ENCODE data around the gene DACH1.

Gene DACH1

GRCh38 chr13:71770710-71771109, 96.3 kb downstream of the DACH1 start:
- TF ChIP-seq CTCF (IDR thresholded peaks at IDR 0.05; ENCODE audit: low read depth, low read length): no peak
- no peak overlapping the region for H3K4me3 ChIP-seq (ENCODE audit: low read depth, low read length)
- in situ Hi-C loops (cut with HindIII; ENCODE audit: low sequenced_read_pairs): no loop called here
- no peak for DNase-seq (ENCODE audit: low read depth, low spot score)

- TF ChIP-seq CTCF (IDR thresholded peaks at IDR 0.05; ENCODE audit: low read depth, low read length): no peak
- no peak for DNase-seq (ENCODE audit: low read depth, low spot score)
- in situ Hi-C loops (cut with HindIII; ENCODE audit: low sequenced_read_pairs): no loop called here
- H3K4me3 ChIP-seq (ENCODE audit: low read depth, low read length): no peak overlapping the region
These were observed 98.1 kb downstream of the DACH1 start for GRCh38 chr13:71768881-71769280.

- H3K4me3 ChIP-seq (ENCODE audit: low read depth, low read length): no peak overlapping the region
- no peak for TF ChIP-seq CTCF (IDR thresholded peaks at IDR 0.05; ENCODE audit: low read depth, low read length)
- DNase-seq (ENCODE audit: low read depth, low spot score): peak; percentile 8
- in situ Hi-C loops (cut with HindIII; ENCODE audit: low sequenced_read_pairs): no loop called here
These were observed 107.1 kb downstream of the DACH1 start for GRCh38 chr13:71759651-71760511.

GRCh38 chr13:71758828-71759227, 108.2 kb downstream of the DACH1 start:
- in situ Hi-C loops (cut with HindIII; ENCODE audit: low sequenced_read_pairs): no loop called here
- H3K4me3 ChIP-seq (ENCODE audit: low read depth, low read length): no peak overlapping the region
- no peak for DNase-seq (ENCODE audit: low read depth, low spot score)
- no peak for TF ChIP-seq CTCF (IDR thresholded peaks at IDR 0.05; ENCODE audit: low read depth, low read length)

GRCh38 chr13:71754407-71754974, 112.5 kb downstream of the DACH1 start:
- no peak for TF ChIP-seq CTCF (IDR thresholded peaks at IDR 0.05; ENCODE audit: low read depth, low read length)
- H3K4me3 ChIP-seq (ENCODE audit: low read depth, low read length): no peak overlapping the region
- DNase-seq (ENCODE audit: low read depth, low spot score): no peak
- in situ Hi-C loops (cut with HindIII; ENCODE audit: low sequenced_read_pairs): no loop called here

GRCh38 chr13:71752775-71753513, 114.1 kb downstream of the DACH1 start:
- no peak for TF ChIP-seq CTCF (IDR thresholded peaks at IDR 0.05; ENCODE audit: low read depth, low read length)

More at GRCh38 chr13:71752775-71753513, 114.1 kb downstream of the DACH1 start:
- DNase-seq (ENCODE audit: low read depth, low spot score): no peak
- in situ Hi-C loops (cut with HindIII; ENCODE audit: low sequenced_read_pairs): no loop called here
- no peak overlapping the region for H3K4me3 ChIP-seq (ENCODE audit: low read depth, low read length)

All from astrocyte of the spinal cord (primary cell).